Ovary (tissue), 3 donors: ENCODE results near the gene HECTD4.

Experiments
- CTCF ChIP-seq, 3 donors: fragments of 450-650 bp in 2 of 3; fragments of 200-600 bp in 1 of 3; IDR thresholded peaks; one replicate each; pipeline versions ENCODE4 v1.5.1 to v1.8.0; 2016 to 2022; ENCODE audit warnings: antibody characterized with exemption in 3 of 3, mild to moderate bottlenecking in 1 of 3
- EP300 ChIP-seq: sonication (generic); formaldehyde crosslinking; IDR thresholded peaks from one replicate; pipeline ENCODE4 v1.6.1; 2017; ENCODE audit warnings: antibody characterized with exemption
- POLR2A ChIP-seq: fragments of 450-650 bp; IDR thresholded peaks from one replicate; pipeline ENCODE4 v1.6.1; 2017; ENCODE audit warnings: antibody characterized with exemption, mild to moderate bottlenecking, moderate library complexity
- donor health status: DM: no; HTN: no; CAD: no.

- TF ChIP-seq CTCF (IDR thresholded peaks at IDR 0.05) = no peak
- no peak for TF ChIP-seq POLR2A
- TF ChIP-seq EP300 = no peak
Measured at GRCh38 chr12:112162241-112162790, 219.9 kb downstream of the HECTD4 start.
